Stimulated activated CD8-positive, alpha-beta memory T cell treated with anti-CD3 and anti-CD28 coated beads, Interleukin-4, amount 100 ng/mL, for 48 hours (primary cell): ENCODE data around the gene KLHL29.
A peak's percentile ranks its signal among the peaks of the same experiment; 100 is the strongest.

Experiments
- DNase-seq: peaks from one replicate; pipeline ENCODE4 v3.0.0-alpha.2; 2020

The KLHL29 gene

DNA sequence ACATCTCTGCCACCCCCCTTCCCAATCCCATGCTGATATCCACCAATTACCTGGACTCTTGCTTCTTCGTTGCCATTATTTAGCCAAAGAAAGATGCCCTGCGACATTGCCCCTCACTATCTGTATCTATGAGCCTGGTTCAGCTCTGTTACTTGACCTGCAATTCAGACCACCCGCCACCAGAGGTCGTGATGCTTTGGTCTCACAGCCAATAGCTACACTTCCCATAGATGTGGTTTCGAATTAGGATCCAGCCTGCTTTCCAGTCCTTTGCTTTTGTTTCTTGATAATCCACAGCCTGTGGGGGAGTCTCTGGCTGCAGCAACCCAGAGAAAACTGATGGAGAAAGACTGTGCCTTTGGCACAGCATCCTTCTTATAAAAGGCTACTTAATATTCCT is 239.4 kb downstream of the KLHL29 start:
- DNase-seq: peak; percentile 74

- no peak for DNase-seq
Measured at GRCh38 chr2:23624915-23625314, 239.9 kb downstream of the KLHL29 start.

GRCh38 chr2:23625726-23626125 is 240.7 kb downstream of the KLHL29 start:
- DNase-seq: no peak

DNA sequence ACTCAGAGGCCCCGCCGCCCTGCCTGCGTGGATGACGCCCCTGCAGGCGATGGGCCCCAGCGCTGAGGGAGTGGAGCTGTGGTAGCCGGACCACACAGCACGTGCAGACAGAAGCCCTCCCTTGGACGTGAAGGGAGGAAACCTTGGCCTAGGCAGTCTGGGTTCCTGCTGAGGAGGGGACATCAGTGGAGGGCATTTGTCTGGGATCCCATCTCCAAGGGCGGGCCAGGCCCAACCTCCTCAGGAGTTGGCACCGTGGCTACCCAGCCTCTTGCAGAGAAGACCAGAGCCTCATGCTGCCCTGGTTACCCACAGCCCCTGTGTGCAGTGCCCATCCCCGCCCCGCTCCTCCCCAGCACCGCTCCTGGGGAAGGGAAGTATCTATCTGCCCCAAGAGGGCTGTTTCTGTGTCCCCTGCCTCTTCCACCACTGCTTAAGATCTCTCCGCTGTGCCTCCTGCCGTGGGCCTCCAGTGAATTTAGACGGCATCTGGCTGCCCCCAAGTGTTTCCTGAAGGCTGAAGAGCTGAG is 241.8 kb downstream of the KLHL29 start:
- no peak for DNase-seq

GRCh38 chr2:23627236-23628009 is 242.4 kb downstream of the KLHL29 start:
- no peak for DNase-seq

- DNase-seq: no peak
Measured at GRCh38 chr2:23628926-23629771, 244.2 kb downstream of the KLHL29 start.

DNA sequence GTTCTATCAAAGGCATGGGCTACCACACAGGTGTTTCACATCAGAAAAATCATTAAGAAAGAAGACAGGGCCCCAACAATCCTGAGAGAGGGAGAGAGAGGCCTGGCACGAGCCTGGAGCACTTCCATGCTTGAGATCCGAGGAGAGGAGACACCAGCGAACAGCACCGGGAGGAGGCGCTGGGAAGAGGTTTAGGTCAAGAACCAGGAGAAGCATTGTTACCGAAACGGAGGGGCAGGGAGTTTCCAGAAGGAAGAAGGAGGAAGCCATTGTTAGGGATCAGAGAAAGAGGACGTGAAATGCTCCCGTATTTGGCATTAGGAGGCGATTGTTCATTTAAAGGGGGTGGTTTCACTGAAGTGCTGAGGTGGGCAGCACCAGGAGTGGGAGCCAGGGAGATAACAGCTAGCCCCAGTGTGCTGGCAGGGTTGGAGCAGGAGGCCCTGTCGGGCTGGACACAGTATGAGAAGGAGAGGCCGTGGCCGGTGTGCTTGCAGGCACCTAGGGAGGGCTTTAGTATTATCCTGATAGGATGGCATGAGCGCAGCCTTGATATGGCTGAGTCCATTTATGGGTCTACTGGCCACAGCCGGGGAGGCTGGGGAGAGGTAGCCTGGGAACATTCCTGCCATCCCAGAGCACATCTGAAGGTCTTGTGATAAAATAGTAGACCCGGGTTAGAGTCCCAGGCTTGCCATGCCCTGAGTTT is 244.9 kb downstream of the KLHL29 start:
- DNase-seq: no peak

- DNase-seq: no peak
Measured at GRCh38 chr2:23630961-23631360, 246.0 kb downstream of the KLHL29 start.

DNA sequence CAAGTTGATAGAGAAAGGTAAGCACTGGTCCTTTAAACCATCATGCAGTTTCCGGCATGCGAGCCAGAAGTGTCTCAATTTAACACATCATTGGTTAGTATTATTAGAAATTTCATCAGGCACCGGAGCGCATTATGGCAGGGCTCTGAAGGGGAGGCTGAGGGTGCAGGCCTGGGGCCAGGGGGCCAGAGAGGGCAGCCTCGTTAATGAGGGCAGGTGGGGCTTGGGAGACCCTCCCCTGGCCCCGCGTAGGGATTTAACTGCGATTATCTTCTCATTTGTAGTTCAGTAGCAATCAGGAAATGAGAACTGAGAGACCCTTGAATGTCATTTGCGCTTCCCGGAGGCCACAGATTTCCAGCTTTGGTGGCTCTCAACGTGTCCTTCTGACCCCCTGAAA is 246.4 kb downstream of the KLHL29 start:
- no peak for DNase-seq

GRCh38 chr2:23632386-23632785 is 247.4 kb downstream of the KLHL29 start:
- no peak for DNase-seq

DNA sequence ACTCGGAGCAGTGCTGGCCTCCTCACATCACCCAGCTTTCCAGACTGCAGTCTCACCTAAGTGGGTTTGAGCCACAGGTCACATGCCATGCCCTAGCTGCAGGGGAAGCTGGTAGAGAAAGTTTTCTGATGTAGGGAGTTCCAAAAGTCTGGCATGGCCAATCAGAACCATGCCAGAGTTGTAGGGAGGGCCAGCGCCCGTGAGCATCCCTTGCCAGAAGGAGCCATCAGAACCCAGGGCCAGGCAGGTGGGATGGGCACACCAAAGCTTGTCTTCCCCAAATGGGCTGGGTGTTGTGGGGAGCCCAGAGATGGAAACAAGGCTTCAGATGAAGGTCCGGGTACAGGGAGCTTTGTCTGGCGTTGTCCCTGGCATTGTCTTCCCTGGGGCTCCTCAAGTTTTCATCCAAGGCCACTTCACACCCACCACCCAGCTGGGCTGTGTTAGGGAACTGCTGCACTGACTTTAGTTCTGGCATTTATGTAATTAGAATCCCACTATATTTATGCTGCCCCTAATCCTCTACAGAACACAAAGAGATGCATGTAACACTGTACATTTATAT is 247.9 kb downstream of the KLHL29 start:
- DNase-seq: no peak

DNA sequence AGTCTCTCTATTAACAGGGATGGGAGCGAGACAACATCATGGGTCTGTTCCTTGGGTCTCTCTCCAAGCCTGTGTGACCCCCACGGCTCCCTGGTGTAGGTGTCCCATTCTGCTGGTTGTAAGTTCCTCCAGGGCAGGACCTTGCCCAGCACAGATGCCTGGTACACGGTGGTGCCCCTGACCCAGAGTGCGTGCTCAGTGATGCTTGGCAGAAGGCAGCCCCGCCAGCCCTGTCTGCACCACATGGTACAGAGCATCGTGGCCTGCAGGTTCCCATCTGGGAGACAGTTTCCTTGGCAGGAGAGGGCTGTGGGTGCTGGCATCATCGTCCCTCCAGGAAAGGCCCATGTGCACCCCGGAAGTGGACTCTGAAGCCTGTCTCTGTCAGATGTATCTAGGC is 249.0 kb downstream of the KLHL29 start:
- DNase-seq: no peak

- no peak for DNase-seq
Measured at GRCh38 chr2:23635442-23636340, 250.7 kb downstream of the KLHL29 start.

- DNase-seq: no peak
Measured at GRCh38 chr2:23636426-23636825, 251.4 kb downstream of the KLHL29 start.

DNA sequence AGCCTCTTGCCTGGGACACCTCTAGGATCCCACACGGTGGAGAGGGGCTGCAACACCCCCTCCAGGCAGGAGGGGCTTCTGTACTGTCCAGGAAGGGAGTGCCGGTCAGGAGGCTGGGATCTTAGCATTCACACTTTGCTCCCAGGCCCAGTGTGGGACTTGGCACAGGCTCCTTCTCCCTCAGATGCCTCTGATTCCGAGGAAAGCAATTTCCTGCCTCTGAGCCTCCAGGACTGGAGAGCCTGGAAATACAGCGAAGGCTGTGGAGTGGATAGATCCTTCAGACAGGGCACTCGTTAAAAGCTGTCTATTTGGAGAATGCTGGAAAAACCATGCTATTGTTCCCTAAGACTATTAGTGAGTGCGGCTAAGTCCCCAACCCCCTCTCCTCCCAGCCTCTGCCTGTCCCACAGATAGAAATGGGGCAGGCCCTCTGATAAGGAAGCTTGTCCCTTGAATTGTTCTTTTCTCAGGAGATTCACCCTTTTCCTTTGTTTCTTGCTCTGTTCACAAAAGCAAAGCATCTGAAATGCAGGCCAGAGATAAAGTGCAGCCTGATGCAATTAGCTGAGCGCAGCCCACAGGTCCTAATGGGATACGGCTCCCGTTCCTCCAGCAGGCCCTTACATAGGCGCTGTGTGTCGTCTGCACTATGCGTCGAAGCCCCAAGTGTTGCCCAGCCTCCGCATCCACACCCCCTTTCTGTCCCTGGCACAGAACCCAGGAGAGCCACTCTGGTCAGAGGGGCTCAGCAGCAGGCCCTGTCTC is 252.2 kb downstream of the KLHL29 start:
- no peak for DNase-seq

- DNase-seq: no peak
Measured at GRCh38 chr2:23639406-23639982, 254.5 kb downstream of the KLHL29 start.

DNA sequence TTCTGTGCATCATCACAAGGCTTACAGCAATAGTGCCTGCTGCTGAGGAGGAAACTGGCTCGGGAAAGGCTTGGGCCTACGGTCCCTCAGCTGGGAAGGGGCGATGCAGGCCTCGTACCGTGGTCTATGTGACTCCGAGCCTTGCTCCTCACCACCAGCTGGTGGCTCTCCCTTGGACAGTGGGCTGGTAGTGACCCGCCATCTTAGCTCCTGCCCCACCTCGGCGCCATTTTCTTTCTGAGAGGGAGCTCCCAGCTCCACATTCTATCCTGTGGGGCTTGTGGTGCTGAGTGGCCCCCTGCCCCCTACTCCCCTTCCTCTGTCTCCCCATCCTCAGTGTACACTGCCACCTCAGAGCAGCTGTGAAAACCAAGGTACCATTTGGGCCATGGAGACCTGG is 255.7 kb downstream of the KLHL29 start:
- no peak for DNase-seq

DNA sequence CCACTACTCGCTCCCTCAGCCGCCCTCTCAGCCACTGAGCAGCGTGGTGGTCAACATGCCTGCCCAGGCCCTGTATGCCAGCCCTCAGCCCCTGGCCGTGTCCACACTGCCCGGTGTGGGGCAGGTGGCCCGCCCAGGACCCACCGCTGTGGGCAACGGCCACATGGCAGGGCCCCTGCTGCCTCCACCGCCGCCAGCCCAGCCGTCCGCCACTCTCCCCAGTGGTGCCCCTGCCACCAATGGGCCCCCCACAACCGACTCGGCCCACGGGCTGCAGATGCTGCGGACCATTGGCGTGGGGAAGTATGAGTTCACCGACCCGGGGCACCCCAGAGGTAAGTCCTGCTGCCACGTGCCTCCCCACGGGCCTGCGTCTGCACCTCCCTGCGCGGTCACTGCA is 257.5 kb downstream of the KLHL29 start:
- DNase-seq: no peak

DNA sequence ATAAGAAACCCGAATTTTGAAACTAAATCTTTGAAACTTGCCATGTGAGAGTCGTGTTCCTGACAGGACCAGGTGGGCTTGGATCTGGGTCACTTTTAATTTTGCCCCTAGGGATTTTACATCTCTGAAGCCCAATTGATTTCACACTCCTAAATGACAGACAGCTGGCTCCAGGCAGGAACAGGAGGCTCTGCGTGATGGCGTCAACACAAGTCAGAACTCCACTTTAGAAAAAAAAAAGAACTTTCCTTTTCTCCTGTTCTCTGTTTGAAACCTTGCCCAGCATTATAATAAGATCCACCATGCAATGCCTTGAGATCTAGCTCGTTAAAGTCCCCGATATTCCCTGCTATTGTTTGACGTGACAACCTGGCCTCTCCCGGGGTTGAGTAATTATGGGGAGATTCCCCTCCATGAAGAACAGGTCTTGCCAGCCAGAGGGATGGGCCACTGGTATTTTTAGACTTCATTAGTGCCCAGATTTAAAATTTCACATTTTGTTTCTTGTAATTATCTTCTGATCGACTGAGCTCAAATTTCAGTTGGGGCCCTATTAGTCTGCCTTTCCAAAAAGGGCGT is 260.3 kb downstream of the KLHL29 start:
- no peak for DNase-seq

DNA sequence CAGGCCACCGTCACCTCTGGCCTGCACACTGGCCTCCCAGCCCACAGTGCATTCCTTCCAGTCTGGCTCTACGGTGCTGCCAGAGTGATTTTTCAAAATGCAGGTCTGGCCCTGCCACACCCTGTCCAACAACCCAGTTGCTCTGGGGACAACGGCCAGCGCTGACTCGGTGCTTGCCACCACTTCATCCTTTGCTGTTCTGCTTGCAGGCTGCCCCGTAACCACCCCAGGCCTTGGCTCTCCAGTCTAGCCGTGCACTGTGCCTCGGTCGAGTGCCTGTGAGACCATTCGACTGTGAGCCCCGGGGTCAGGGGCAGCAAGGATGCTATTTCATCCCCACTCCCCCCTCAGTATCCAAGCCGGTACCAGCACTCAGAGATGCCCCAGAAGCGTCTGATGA is 262.6 kb downstream of the KLHL29 start:
- no peak for DNase-seq
